GM20000 (cell line): ENCODE results near the gene TMEM178B.
A peak's percentile ranks its signal among the peaks of the same experiment; 100 is the strongest.
"Not testable (repeated sequence)": the region's sequence is repeated elsewhere in the genome, so short reads cannot be mapped to it uniquely, and the experiment has no call there.

Experiments
- DNase-seq: peaks from one replicate; pipeline ENCODE4 v3.0.0; 2012; ENCODE audit warnings: low spot score
- CTCF ChIP-seq: IDR thresholded peaks from 2 replicates; pipeline ENCODE4 v1.5.1; 2012; ENCODE audit warnings: mild to moderate bottlenecking, control low read depth; ENCODE audit errors: extremely low read depth, missing control alignments

The TMEM178B gene

DNA sequence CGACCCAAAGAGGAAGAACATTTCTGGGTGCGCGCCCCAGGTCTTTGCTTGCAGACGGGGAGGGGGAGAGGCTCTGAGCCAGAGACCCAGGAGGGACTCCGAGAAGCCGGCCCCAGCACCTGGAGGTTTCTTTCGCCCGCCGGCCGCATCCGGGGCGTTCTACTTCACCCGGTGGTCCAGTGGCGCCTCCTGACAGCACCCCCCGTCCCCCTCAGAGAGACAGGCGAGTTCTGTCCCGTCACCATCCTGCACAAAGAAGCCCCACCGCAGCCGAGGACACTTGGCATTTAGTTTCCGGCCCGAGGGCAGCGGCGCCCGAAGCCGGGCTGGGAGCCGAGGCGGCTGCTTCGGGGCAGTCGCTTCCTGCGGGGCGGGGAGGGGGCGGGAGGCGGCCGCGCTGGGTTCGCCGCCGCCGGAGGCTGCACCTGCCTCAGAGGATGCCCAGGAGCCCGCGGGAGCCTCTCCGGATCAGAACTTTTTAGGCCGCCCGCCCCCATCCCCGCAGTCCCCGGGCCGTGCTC is at the start of gene TMEM178B:
Gene TMEM178B, plus strand, starts transcription at position 424 of the 521 bp plus-strand sequence.
- peak; percentile 34 for DNase-seq
- no peak for TF ChIP-seq CTCF

GRCh38 chr7:141024668-141025067 is 49.2 kb upstream of the TMEM178B start:
- no peak for DNase-seq
- no peak for TF ChIP-seq CTCF

DNA sequence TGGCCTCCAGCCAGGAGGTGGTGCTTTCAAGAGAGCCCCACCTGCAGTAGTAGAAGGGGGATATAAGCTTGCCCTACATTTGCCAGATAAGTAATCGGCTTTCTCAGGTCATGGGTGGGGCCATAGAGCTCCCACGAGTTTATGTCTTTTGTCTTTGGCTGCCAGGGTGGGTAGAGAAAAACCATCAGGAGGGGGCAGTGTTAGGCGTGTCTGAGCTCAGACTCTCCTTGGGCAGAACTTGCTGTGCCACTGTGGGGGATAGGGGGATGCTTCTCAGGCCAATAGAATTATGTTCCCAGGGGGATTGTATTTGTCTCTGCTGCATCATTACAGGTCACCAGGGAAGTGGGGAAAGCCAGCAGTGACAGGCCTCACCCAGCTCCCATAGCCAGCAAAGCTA is 46.8 kb upstream of the TMEM178B start:
- no peak for DNase-seq
- no peak for TF ChIP-seq CTCF

GRCh38 chr7:141028767-141029166 is 45.1 kb upstream of the TMEM178B start:
- no peak for DNase-seq
- TF ChIP-seq CTCF = no peak

GRCh38 chr7:141032539-141033323 is 41.1 kb upstream of the TMEM178B start:
- DNase-seq = not testable (repeated sequence)

DNA sequence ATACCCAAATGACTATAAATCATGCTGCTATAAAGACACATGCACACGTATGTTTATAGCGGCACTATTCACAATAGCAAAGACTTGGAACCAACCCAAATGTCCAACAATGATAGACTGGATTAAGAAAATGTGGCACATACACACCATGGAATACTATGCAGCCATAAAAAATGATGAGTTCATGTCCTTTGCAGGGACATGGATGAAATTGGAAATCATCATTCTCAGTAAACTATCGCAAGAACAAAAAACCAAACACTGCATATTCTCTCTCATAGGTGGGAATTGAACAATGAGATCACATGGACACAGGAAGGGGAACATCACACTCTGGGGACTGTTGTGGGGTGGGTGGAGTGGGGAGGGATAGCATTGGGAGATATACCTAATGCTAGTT is 35.8 kb upstream of the TMEM178B start:
- DNase-seq = not testable (repeated sequence)

DNA sequence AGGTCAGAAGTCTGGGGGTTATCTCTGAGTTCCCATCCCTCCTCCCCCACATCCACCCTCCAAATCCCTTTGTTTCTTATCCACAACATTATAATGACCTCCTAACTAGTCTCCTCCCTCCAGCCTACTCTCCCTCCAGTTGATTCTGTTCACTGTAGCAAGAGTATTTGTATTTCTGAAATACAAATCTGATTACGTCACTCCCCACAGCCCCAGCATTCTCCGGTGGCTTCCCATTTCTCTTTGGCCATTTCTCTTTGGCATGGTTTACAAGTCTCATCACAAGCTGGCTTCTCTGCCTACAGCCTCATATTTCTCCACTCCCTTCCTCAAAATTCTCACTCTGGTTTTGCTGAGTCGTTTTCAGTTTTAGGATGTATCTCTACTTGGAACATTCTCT is 34.5 kb upstream of the TMEM178B start:
- DNase-seq = no peak
- TF ChIP-seq CTCF = no peak

DNA sequence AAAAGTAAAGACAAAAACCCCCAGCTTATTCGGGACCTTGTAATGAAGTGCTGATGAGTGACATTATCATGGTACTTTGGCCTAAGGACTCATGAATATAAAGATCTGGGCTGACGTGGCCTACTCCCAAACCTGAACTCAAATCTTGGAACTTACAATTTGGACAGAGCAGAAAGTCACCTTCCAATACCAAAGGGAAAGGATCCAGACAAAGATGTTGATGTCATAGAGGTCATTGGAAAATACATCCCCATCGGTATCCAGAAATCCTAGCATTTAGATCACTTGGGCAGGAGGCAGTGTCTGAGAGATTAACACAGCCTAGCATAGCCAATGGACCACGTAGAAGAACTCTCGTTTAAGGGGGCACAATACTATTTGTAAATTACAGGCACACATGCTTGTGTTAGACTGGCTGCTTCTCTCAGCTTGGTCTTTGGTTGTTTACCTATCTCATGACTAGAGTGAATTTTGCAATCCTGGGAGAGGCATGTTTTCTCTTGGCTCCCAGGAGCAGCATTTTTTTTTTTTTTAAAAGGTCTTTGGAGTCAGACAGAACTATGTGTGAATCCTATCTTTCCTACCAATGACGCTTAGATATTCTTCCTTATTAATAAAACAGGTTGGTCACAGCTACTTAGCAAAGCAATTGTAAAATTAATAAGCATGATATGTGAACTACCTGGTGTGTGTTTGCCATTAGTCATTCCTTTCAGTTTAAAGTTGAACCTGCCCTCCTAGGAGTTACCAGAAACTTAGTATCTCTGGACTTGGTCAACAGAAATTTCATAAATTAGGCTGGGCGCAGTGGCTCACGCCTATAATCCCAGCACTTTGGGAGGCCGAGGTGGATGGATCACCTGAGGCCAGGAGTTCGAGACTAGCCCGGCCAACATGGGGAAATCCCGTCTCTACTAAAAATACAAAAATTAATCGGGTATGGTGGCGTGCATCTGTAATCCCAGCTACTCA is 31.4 kb upstream of the TMEM178B start:
- no peak for TF ChIP-seq CTCF
- no peak for DNase-seq
